Endothelial cell of umbilical vein (primary cell): Measurements from ENCODE around the gene TTLL10. TPM values are rescaled to one million over a fixed set of nuclear protein-coding genes. Genes with fewer than 3 reads are reported as not detected.

ENCODE experiments used
- BruUV-seq: library from RNA; stranded (reverse); fragments of 400-500 nt; replicated peaks from 2 replicates; lab custom pipeline; 2021; lab: Mats Ljungman, UMichigan
- CTCF ChIA-PET: fragments of 300-600, 350-600 bp; sonication (Branson Sonifier 250); formaldehyde crosslinking; loops from one replicate; lab custom pipeline; 2021; ENCODE audit warnings: antibody characterized with exemption, inconsistent platforms; lab: Charles Lee
- POLR2A ChIA-PET: fragments of 300-600, 350-600 bp; sonication (Branson Sonifier 250); formaldehyde crosslinking; loops from one replicate; lab custom pipeline; 2021; ENCODE audit warnings: antibody characterized with exemption, inconsistent platforms; lab: Charles Lee
- DNase-seq: peaks from one replicate; pipeline ENCODE4 v3.0.0-alpha.2; 2011; ENCODE audit warnings: low read depth, low spot score
- FAIRE-seq: peaks from 2 replicates; lab custom pipeline; 2011; peaks lifted over from hg19 to GRCh38; lab: Jason Lieb, UNC
- H2AFZ ChIP-seq: 2 replicates; pipeline ENCODE4 v1.6.0; 2012; ENCODE audit warnings: low read depth, low read length, control low read depth, inconsistent platforms
- H3K27ac ChIP-seq: 2 replicates; pipeline ENCODE4 v1.5.1; 2011; ENCODE audit warnings: low read depth, mild to moderate bottlenecking, control low read depth, low read length, moderate library complexity; ENCODE audit not compliant: insufficient read depth
- H3K27me3 ChIP-seq, 2 experiments: 2 replicates each; pipeline versions ENCODE4 v1.6.0 to v1.6.1; 2011; ENCODE audit warnings: low read length in 2 of 2, mixed read lengths in 1 of 2; ENCODE audit not compliant: control insufficient read depth in 2 of 2, insufficient read depth in 2 of 2
- H3K36me3 ChIP-seq, 2 experiments: 2 replicates in 1 of 2; 3 replicates in 1 of 2; pipeline ENCODE4 v1.5.1; 2011; ENCODE audit warnings: low read length in 2 of 2, mild to moderate bottlenecking in 1 of 2, moderate library complexity in 1 of 2; ENCODE audit not compliant: control insufficient read depth in 2 of 2, insufficient read depth in 2 of 2; ENCODE audit errors: extremely low read depth in 1 of 2
- H3K4me1 ChIP-seq: 3 replicates; pipeline ENCODE4 v1.5.1; 2011; ENCODE audit warnings: mild to moderate bottlenecking, low read length; ENCODE audit not compliant: control insufficient read depth, insufficient read depth; ENCODE audit errors: extremely low read depth
- H3K4me2 ChIP-seq: 2 replicates; pipeline ENCODE4 v1.6.1; 2011; ENCODE audit warnings: low read length, control low read depth, mixed read lengths; ENCODE audit not compliant: insufficient read depth
- H3K4me3 ChIP-seq, 3 experiments: fragments of 200-600 bp in 1 of 3; sonication (generic), shearing (Covaris generic) in 1 of 3; replicated peaks in 1 of 3; 2 replicates each; pipeline ENCODE4 v1.5.1; 2011 to 2016; ENCODE audit warnings: control low read depth in 3 of 3, low read length in 3 of 3, mild to moderate bottlenecking in 2 of 3, inconsistent platforms in 1 of 3, low read depth in 1 of 3, moderate library complexity in 1 of 3; ENCODE audit not compliant: insufficient read depth in 1 of 3
- H3K79me2 ChIP-seq: 2 replicates; pipeline ENCODE4 v1.6.0; 2012; ENCODE audit warnings: low read length, inconsistent platforms; ENCODE audit not compliant: control insufficient read depth, insufficient read depth
- H3K9ac ChIP-seq: replicated peaks from 2 replicates; pipeline ENCODE3; 2011; ENCODE audit warnings: low read length, control low read depth; ENCODE audit not compliant: insufficient read depth; ENCODE audit errors: extremely low read depth
- H3K9me1 ChIP-seq: replicated peaks from 3 replicates; pipeline ENCODE4 v1.6.0; 2011; ENCODE audit warnings: mild to moderate bottlenecking, low read length; ENCODE audit not compliant: control insufficient read depth, insufficient read depth; ENCODE audit errors: extremely low read depth
- H3K9me3 ChIP-seq: replicated peaks from 2 replicates; pipeline ENCODE4 v1.5.1; 2012; ENCODE audit warnings: low read length, inconsistent platforms; ENCODE audit not compliant: control insufficient read depth, insufficient read depth
- H4K20me1 ChIP-seq: replicated peaks from 2 replicates; pipeline ENCODE3; 2011; ENCODE audit warnings: mild to moderate bottlenecking, low read length; ENCODE audit not compliant: control insufficient read depth, insufficient read depth; ENCODE audit errors: extremely low read depth
- EZH2 ChIP-seq: IDR thresholded peaks from 2 replicates; pipeline ENCODE4 v1.6.1; 2012; ENCODE audit warnings: borderline replicate concordance, low read depth, mild to moderate bottlenecking, moderate library complexity, low read length, inconsistent platforms; ENCODE audit not compliant: severe bottlenecking
- FOS ChIP-seq: IDR thresholded peaks from 2 replicates; pipeline ENCODE4 v1.6.1; 2011; ENCODE audit warnings: mild to moderate bottlenecking, low read length, moderate library complexity, borderline replicate concordance; ENCODE audit not compliant: insufficient read depth
- GATA2 ChIP-seq: IDR thresholded peaks from 2 replicates; pipeline ENCODE4 v1.7.0; 2011; ENCODE audit warnings: low read depth, mild to moderate bottlenecking, moderate library complexity, mixed read lengths, low read length; ENCODE audit not compliant: insufficient read length, insufficient read depth
- JUN ChIP-seq: IDR thresholded peaks from 2 replicates; pipeline ENCODE4 v1.6.1; 2011; ENCODE audit warnings: borderline replicate concordance, low read depth; ENCODE audit not compliant: insufficient read length, insufficient read depth
- MYC ChIP-seq: IDR thresholded peaks from one replicate; pipeline ENCODE4 v1.6.1; 2011; ENCODE audit warnings: mild to moderate bottlenecking, low read depth, low read length
- POLR2A ChIP-seq: IDR thresholded peaks from 2 replicates; pipeline ENCODE4 v1.6.1; 2012; ENCODE audit warnings: low read depth, mild to moderate bottlenecking, control low read depth, low read length
- POLR2AphosphoS5 ChIP-seq: IDR thresholded peaks from 2 replicates; pipeline ENCODE4 v1.6.1; 2012; ENCODE audit warnings: low read depth, mild to moderate bottlenecking, control low read depth, low read length, moderate library complexity; ENCODE audit not compliant: insufficient read depth
- dilution Hi-C: fragments of 300-500 bp; cut with MboI; formaldehyde crosslinking; loops from one replicate; pipeline ENCODE4 v1.15.0; 2019; ENCODE audit warnings: low sequenced_read_pairs; ENCODE audit not compliant: extremely low pct_ligation_motif_present
- intact Hi-C: fragments of 100-400 bp; cut with micrococcal nuclease; formaldehyde crosslinking; loops from one replicate; pipeline ENCODE4 v1.10.0; 2022
- polyA plus RNA-seq, 4 experiments: library from polyadenylated mRNA; depleted of rRNA in 3 of 4; stranded (reverse) in 3 of 4; unstranded in 1 of 4; fragments of >200 nt; gene quantifications; 2 replicates each; pipeline versions ENCODE4 v1.2.1 to v1.2.3, GENCODE V29; 2011 to 2012; ENCODE audit warnings: missing spikeins in 1 of 4
- total RNA-seq: library from RNA; stranded (reverse); gene quantifications from 2 replicates; pipeline ENCODE4 v1.2.3, GENCODE V29; 2021
- TF ChIP-seq, protein P1 (sequence below), 2 donors: IDR thresholded peaks; 1 replicate in 1 of 2; 2 replicates in 1 of 2; pipeline ENCODE4 v1.5.1; 2011; ENCODE audit warnings: low read length in 2 of 2, mild to moderate bottlenecking in 2 of 2, moderate library complexity in 2 of 2, control low read depth in 1 of 2, inconsistent platforms in 1 of 2, low read depth in 1 of 2; ENCODE audit not compliant: insufficient read depth in 1 of 2; ENCODE audit errors: extremely low read depth in 1 of 2
- TF ChIP-seq, protein P2 (sequence below): IDR thresholded peaks from 2 replicates; pipeline ENCODE4 v1.6.1; 2011; ENCODE audit not compliant: insufficient read depth, insufficient read length

TTLL10 gene
- total and polyA plus RNA-seq, 2 donors (not counting 3 experiments of a cell fraction or from before 2014, with no cell fraction given), result not detected

DNA sequence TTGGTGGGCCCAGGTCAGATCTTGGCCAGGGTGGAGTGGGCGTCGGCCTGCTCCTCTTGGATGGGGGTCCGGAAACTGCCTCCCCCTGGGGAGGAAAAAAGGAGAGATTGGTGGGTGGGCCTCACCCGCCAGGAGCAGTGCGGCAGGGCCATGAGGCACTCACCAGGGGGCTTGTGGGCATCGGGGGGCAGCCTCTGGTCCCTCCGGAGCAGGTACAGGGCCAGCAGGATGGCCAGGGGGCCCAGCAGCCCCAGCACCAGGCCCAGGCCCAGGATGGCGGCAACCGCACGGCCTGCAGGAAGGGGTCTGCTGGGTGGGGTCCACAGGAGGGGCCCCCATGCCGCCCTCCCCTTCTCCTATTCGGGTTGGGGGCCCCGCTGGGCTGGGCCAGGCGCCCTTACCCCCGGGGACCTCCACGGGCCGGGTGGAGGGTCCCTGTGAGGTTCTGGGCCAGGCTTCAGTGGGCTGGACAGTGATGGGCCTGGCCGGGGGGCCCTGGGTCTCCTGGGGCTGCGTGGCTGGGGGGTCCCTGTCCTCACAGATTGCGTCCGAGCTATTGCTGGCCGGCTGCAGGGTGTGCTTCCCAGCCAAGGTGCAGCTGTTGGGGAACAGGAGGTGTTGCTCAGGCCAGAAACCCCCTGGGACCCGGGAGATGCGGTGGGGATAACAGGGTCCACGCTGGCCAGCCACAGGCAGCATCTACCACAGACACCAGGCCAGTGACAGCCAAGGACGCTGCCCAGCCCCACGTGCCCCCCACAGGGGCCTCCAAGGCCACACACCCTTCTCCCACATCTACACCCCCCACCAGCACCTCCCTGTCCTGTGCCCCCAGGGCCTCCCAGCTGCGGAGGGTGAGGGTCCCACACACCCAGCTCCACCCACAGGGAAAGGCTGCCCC lies 38.1 kb downstream of the TTLL10 start:
- intact Hi-C loops, result loop anchor here (2.0 kb wide), 2 partner anchors 19 to 89 kb away; no protein-coding TSS in a partner anchor
- no peak overlapping the region for H3K9ac ChIP-seq

More for the DNA sequence above, 38.1 kb downstream of the TTLL10 start:
- Histone ChIP-seq H2AFZ (no peak overlapping the region), H3K4me3 (no peak overlapping the region), H3K27ac (no peak overlapping the region), H3K79me2 (no peaks in the 10 kb centered on the region), H3K4me2 (no peak overlapping the region), H3K27me3 (peaks cover 1 to 2% of the 10 kb centered on the region in 2 experiments), H3K36me3 (peaks cover 2% of the 10 kb centered on the region in 2 experiments), H3K9me1 (no peaks in the 10 kb centered on the region), H4K20me1 (no peaks in the 10 kb centered on the region), H3K9me3 (no peaks in the 10 kb centered on the region), H3K4me1 (no peaks in the 10 kb centered on the region)
- FAIRE-seq (no peak), DNase-seq (no peak)
- dilution Hi-C loops, result no loop called here
- POLR2A ChIA-PET, result no interaction called here
- CTCF ChIA-PET, result interaction anchor here (1.5 kb wide), 1 partner anchor 90 kb away, joined by 4 read pairs; no protein-coding TSS in a partner anchor
- no TSS peak for BruUV-seq
- TF ChIP-seq FOS (no peak), MYC (no peak), GATA2 (no peak), POLR2AphosphoS5 (no peak), JUN (no peak), EZH2 (no peak), POLR2A (no peak)
- TF ChIP-seq, protein P1, sequence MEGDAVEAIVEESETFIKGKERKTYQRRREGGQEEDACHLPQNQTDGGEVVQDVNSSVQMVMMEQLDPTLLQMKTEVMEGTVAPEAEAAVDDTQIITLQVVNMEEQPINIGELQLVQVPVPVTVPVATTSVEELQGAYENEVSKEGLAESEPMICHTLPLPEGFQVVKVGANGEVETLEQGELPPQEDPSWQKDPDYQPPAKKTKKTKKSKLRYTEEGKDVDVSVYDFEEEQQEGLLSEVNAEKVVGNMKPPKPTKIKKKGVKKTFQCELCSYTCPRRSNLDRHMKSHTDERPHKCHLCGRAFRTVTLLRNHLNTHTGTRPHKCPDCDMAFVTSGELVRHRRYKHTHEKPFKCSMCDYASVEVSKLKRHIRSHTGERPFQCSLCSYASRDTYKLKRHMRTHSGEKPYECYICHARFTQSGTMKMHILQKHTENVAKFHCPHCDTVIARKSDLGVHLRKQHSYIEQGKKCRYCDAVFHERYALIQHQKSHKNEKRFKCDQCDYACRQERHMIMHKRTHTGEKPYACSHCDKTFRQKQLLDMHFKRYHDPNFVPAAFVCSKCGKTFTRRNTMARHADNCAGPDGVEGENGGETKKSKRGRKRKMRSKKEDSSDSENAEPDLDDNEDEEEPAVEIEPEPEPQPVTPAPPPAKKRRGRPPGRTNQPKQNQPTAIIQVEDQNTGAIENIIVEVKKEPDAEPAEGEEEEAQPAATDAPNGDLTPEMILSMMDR (IDR thresholded peaks at IDR 0.05; ENCODE audit: extremely low read depth in 1 of 2, insufficient read depth in 1 of 2, low read depth in 1 of 2, low read length in 2 of 2), result no peak
- TF ChIP-seq, protein P2, sequence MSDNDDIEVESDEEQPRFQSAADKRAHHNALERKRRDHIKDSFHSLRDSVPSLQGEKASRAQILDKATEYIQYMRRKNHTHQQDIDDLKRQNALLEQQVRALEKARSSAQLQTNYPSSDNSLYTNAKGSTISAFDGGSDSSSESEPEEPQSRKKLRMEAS, result no peak
